ENCODE results near the gene FYCO1. TPM values are rescaled to one million over a fixed set of nuclear protein-coding genes. Genes with fewer than 3 reads are reported as not detected.

Gene FYCO1
- polyA plus RNA-seq, 1 experiment = 14.2 TPM

DNA sequence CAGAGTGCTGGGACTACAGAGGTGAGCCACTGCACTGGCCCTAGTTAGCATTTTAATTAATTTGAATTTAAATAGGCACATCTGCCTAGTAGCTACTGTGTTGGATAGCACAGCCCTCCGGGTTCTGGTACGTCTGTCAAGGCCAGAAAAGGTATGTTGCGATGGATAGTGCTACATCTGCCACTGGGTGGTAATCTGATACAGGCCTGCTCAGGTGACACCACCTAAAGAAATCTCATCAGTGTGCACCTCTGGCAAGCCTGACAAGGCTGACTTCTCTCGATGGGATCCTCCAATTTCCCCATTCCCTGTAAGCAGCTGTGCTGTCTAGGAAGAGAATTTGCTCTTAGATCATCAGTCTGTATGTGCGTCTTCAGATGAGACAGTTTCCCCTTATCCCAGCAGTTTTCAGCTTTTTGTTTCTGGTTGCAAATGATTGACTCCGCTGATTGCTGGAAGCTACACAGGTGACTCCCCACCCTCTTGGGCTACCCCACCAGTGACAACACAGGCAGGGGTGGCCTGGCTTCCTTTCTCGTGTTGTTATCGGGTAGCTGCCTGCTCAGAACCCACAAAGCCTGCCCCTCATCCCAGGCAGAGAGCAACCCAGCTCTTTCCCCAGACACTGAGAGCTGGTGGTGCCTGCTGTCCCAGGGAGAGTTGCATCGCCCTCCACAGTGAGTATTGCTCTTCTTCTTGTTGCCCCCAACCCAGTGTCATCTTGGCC, 109.5 kb downstream of the FYCO1 start, which contains the start of gene CCR9:
Gene CCR9, plus strand, starts transcription at position 565 of the 727 bp plus-strand sequence. CDS start 8,391 bp downstream, outside the sequence.
- Histone ChIP-seq H3K36me3 (ENCODE audit: control insufficient read depth, insufficient read depth, low read length) (no peaks in the 10 kb centered on the region), H3K27me3 (ENCODE audit: control insufficient read depth, insufficient read depth, low read length) (peaks cover 21% of the 10 kb centered on the region), H3K4me3 (ENCODE audit: low read depth, low read length) (no peak within 1 kb of the TSS)
- TF ChIP-seq, protein P1, sequence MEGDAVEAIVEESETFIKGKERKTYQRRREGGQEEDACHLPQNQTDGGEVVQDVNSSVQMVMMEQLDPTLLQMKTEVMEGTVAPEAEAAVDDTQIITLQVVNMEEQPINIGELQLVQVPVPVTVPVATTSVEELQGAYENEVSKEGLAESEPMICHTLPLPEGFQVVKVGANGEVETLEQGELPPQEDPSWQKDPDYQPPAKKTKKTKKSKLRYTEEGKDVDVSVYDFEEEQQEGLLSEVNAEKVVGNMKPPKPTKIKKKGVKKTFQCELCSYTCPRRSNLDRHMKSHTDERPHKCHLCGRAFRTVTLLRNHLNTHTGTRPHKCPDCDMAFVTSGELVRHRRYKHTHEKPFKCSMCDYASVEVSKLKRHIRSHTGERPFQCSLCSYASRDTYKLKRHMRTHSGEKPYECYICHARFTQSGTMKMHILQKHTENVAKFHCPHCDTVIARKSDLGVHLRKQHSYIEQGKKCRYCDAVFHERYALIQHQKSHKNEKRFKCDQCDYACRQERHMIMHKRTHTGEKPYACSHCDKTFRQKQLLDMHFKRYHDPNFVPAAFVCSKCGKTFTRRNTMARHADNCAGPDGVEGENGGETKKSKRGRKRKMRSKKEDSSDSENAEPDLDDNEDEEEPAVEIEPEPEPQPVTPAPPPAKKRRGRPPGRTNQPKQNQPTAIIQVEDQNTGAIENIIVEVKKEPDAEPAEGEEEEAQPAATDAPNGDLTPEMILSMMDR (IDR thresholded peaks at IDR 0.05; ENCODE audit: insufficient read depth, low read depth, low read length) = no peak
- no peak for DNase-seq (ENCODE audit: low read depth)
- ChIA-PET POLR2A (no interaction called here), CTCF (interaction anchor here (0.7 kb wide), 1 partner anchor 43 kb away, joined by 3 read pairs; no protein-coding TSS in a partner anchor)

DNA sequence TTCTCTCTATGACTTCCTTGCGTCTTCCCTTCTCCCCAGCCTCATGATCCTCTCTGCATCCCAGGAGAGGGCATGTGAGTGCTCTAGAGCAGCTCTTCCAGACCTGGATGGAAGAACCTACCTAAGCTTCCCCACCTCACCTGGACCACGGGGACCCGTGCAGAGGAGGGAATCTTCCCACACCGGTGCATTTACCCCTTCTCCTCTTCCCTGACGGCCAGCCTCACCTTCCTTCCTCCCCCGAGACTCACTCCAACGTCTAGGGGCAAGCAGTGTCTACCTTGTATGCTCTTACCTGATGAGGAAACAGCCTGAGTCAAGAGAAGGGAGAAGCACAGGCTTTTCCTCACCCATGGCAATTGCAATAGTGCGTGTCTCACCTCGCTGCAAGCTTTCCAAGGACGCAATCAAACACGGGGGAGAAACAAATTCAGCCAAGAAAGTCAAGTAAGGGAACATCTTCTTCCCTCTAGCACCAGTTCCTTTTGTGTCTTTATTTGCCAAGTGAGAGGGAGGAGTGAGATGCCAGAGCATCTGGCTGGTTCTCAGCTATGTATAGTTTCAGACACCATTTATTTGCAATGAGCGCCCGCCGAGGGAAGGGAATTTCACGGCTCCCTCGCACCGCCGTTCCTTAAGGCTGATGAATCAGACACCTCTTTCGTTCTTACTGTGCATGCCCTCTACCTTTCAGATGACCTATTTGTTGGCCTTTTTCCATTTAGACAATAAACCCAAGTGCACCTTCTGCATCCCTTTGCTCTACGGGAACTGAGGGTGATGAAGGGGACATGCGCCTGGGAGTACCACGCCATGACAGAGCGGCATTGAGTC, 111.0 kb downstream of the FYCO1 start:
- DNase-seq (ENCODE audit: low read depth) = no peak
- TF ChIP-seq, protein P1 (IDR thresholded peaks at IDR 0.05; ENCODE audit: insufficient read depth, low read depth, low read length) = no peak
- ChIA-PET POLR2A (no interaction called here), CTCF (interaction anchor here (1.2 kb wide), 1 partner anchor 9 kb away, joined by 7 read pairs; no protein-coding TSS in a partner anchor)
- Histone ChIP-seq H3K27me3 (ENCODE audit: control insufficient read depth, insufficient read depth, low read length) (peaks cover 19% of the 10 kb centered on the region), H3K4me3 (ENCODE audit: low read depth, low read length) (no peak overlapping the region), H3K36me3 (ENCODE audit: control insufficient read depth, insufficient read depth, low read length) (no peaks in the 10 kb centered on the region)

DNA sequence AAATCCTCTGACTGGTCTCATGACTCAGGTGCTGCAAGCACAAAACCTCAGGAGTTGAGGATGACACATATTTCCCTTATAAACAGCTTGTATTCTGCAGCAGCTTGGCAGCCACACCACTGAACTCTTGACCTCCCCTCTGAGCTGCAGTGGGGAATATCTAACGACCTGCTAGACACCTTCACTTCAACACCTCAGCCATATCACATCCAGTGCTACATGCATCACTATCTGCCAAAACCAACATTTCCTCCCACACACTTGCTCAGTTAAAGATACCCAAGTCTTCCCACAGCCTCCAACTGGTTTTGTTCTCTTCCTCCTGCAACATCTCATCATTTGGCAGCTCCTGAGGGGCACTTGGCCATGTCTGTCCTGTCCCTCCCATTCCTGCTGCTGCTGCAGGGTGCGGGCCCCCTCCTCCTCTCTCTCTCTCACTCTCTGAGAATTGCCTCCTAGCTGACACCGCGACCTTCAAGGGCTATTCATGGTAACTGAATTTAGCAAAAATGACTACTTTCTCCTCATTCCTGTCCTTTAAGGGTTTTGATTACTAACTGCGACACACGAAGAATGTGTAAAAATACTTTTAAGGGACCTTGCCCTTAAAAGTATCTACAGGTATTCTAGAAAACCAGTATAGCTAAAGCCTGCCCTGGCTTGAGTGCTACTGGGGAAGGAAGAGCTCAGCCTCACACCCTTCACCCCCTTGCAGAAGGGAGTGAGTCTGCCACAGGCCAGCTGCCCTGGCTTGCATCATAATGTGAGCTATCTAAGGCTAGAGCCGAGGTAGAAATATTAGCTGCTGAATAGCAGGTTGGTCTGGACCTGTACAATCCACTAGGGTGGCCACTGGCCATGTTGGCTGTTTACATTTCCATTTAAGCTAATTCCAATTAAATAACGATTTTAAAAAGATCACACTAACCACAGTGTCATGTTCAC, 114.3 kb downstream of the FYCO1 start:
- Histone ChIP-seq H3K4me3 (ENCODE audit: low read depth, low read length) (no peak overlapping the region), H3K36me3 (ENCODE audit: control insufficient read depth, insufficient read depth, low read length) (no peaks in the 10 kb centered on the region), H3K27me3 (ENCODE audit: control insufficient read depth, insufficient read depth, low read length) (peaks cover 19% of the 10 kb centered on the region)
- POLR2A ChIA-PET = no interaction called here
- no peak for DNase-seq (ENCODE audit: low read depth)
- CTCF ChIA-PET = interaction anchor here (0.9 kb wide), 1 partner anchor 26 kb away, joined by 4 read pairs; no protein-coding TSS in a partner anchor
- TF ChIP-seq, protein P1 (IDR thresholded peaks at IDR 0.05; ENCODE audit: insufficient read depth, low read depth, low read length) = no peak

DNA sequence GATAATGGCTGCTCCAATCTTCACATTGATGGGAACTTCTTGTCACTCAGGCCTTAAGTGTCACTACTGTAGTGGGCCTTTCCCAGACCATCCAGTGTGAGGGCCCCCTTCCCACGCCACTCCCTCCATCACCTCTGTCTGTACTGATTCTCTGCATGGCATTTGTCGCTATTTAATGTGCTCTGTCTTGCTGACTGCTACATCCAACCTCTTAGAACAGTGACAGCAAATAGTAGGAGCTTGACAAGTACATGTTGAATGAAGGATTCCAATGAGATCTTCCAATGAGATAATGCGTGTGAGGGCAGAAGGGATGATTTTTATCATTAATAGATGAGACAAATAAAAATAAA, 114.9 kb downstream of the FYCO1 start:
- H3K4me3 ChIP-seq (ENCODE audit: low read depth, low read length) = no peak overlapping the region
- no peak for DNase-seq (ENCODE audit: low read depth)
- TF ChIP-seq, protein P1 (IDR thresholded peaks at IDR 0.05; ENCODE audit: insufficient read depth, low read depth, low read length) = no peak
- no peaks in the 10 kb centered on the region for H3K36me3 ChIP-seq (ENCODE audit: control insufficient read depth, insufficient read depth, low read length)
- ChIA-PET CTCF (interaction anchor here (0.9 kb wide), 1 partner anchor 27 kb away, joined by 4 read pairs; no protein-coding TSS in a partner anchor), POLR2A (no interaction called here)
- peaks cover 15% of the 10 kb centered on the region for H3K27me3 ChIP-seq (ENCODE audit: control insufficient read depth, insufficient read depth, low read length)

Data from BJ (cell line).